Duodenal mucosa (tissue), 2 donors: Measurements from ENCODE around the gene GRAMD4.

Source experiments
- H3K27ac ChIP-seq: one replicate; pipeline ENCODE4 v1.7.0; 2013; ENCODE audit warnings: low read depth, low read length
- H3K27me3 ChIP-seq, 2 donors: one replicate each; pipeline ENCODE4 v1.7.0; 2013; ENCODE audit warnings: low read length in 2 of 2, control low read depth in 1 of 2; ENCODE audit not compliant: insufficient read depth in 2 of 2, control insufficient read depth in 1 of 2
- H3K36me3 ChIP-seq, 2 donors: one replicate each; pipeline ENCODE4 v1.7.0; 2013; ENCODE audit warnings: low read length in 2 of 2, control low read depth in 1 of 2; ENCODE audit not compliant: insufficient read depth in 2 of 2, control insufficient read depth in 1 of 2
- H3K4me1 ChIP-seq, 2 donors: one replicate each; pipeline ENCODE4 v1.7.0; 2013; ENCODE audit warnings: low read length in 2 of 2, control low read depth in 1 of 2; ENCODE audit not compliant: insufficient read depth in 2 of 2, control insufficient read depth in 1 of 2
- H3K4me3 ChIP-seq, 2 donors: one replicate each; pipeline ENCODE4 v1.7.0; 2013; ENCODE audit warnings: low read length in 2 of 2, low read depth in 1 of 2
- H3K9ac ChIP-seq, 2 donors: one replicate each; pipeline ENCODE4 v1.7.0; 2013; ENCODE audit warnings: low read length in 2 of 2, low read depth in 1 of 2
- H3K9me3 ChIP-seq, 2 donors: one replicate each; pipeline ENCODE4 v1.7.0; 2013; ENCODE audit warnings: low read length in 2 of 2, control low read depth in 1 of 2; ENCODE audit not compliant: control insufficient read depth in 1 of 2

GRAMD4 gene

DNA sequence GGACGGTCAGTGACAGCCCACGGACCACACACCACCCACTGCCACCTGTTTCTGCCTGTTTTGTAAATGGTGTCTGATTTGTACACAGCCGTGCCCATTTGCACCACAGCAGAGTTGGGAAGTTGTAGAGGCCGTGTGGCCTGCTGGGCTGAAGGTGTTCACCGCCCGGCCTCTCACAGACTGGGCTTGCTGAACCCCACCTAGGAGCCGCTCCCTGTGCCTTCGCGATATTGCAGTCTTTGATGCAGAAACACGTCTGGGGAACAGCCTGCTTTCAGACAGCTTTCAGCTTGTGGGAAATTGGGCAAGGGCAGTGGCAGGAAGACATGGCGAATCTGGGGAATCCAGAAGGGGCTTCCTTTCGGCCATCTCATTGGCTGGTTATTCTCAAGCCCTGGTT, 9.8 kb upstream of the GRAMD4 start:
- Histone ChIP-seq H3K9ac (peak overlapping the region in 1 of 2 donors; percentile 11), H3K4me1 (peaks cover 33 to 43% of the 10 kb centered on the region in 2 donors), H3K36me3 (no peaks in the 10 kb centered on the region), H3K9me3 (no peaks in the 10 kb centered on the region), H3K27me3 (no peaks in the 10 kb centered on the region), H3K27ac (no peak overlapping the region), H3K4me3 (no peak overlapping the region)

DNA sequence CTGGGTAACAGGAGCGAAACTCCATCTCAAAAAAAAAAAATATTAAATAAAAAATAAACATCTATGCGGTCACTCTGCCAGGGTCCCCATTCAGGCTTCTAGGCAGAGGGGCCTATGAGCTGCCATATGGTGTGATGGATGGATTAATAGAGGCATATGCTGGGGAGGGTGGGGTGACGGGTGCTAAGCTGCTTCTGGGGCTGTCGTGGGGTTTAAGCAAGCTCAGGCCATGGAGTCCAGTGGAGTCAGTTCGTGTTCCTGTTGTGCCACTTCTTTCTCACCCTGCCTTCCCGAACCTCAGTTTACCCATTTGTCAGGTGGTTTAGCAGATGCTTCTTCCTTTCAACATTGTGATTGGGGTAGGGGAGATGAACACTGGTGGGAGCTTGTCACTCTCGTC, 9.0 kb upstream of the GRAMD4 start:
- Histone ChIP-seq H3K27me3 (no peaks in the 10 kb centered on the region), H3K4me1 (peaks cover 33 to 43% of the 10 kb centered on the region in 2 donors), H3K9ac (no peak overlapping the region)

DNA sequence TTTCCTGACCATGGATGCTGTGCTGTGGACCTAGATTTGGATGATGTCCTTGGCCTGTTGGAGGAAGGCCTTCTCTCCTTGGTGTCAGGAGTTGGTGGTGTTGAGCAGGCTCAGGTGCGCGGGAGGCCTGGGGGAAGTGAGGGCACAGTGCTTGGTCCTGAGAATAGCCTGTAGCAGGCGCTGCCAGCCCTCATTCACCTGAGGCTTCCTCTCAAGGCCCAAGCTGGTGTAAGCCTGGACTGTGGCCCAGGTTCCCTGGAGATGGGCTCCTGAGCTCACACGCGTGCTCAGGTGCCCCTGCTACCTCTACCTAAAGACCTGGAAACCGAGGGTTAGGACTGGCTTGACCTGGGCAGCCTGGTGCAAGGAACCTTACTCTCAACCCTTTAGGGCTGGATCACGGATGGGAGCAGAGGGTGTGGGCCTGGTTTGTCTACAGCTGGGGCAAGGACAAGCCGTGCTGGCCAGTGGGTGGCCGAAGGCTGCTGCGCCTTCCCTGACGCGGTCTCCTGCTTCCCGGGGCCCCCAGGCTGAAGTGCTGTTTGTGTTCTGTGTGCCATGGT, 7.8 kb upstream of the GRAMD4 start:
- Histone ChIP-seq H3K27me3 (no peaks in the 10 kb centered on the region), H3K4me3 (peak overlapping the region; percentile 53 to 56), H3K4me1 (peaks cover 39 to 43% of the 10 kb centered on the region in 2 donors), H3K9ac (peak overlapping the region; percentile 51 to 55), H3K36me3 (no peaks in the 10 kb centered on the region), H3K27ac (no peak overlapping the region), H3K9me3 (no peaks in the 10 kb centered on the region)

More for the DNA sequence above, 9.0 kb upstream of the GRAMD4 start:
- Histone ChIP-seq H3K9me3 (no peaks in the 10 kb centered on the region), H3K27ac (no peak overlapping the region), H3K36me3 (no peaks in the 10 kb centered on the region), H3K4me3 (no peak overlapping the region)

DNA sequence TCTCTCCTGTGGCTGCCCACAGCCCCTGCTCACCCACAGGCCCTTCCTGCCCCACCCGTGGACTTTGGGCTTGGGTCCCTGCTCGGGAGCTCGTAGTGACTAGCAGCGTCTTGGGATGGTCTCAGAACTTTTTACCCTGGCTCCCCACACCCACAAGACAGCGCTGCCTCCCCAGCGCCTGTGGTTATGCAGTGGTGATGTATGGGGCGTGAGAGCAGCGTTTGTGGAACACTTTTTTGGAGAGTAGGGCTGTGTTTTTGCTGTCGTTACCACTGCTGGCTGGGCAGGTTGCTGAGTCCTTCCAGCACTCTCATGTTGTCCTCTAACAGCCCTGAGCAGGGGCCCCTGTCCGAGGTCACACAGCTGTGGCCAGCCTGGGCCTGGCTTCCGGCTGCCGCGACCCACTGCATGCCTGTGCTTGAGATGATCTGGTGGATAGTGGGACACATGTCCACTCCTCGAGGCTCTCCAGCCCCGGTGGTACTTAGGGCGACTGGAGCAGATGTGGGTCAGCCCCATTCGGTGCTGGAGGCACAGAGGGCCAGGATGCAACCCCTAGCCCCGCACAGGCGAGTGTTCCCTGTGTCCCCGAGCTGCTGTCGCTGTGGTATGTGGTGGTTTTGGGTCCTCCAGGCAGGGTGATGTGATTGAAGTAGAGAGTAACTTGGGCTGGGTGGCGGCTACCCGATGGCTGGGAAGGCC, 7.1 kb upstream of the GRAMD4 start:
- peaks cover 41 to 43% of the 10 kb centered on the region in 2 donors for H3K4me1 ChIP-seq
- H3K27ac ChIP-seq, result peak overlapping the region; percentile 44
- H3K36me3 ChIP-seq, result no peaks in the 10 kb centered on the region
- H3K9ac ChIP-seq, result peak overlapping the region; percentile 51 to 55
- peak overlapping the region; percentile 53 to 56 for H3K4me3 ChIP-seq
- H3K27me3 ChIP-seq, result no peaks in the 10 kb centered on the region
- H3K9me3 ChIP-seq, result no peaks in the 10 kb centered on the region

DNA sequence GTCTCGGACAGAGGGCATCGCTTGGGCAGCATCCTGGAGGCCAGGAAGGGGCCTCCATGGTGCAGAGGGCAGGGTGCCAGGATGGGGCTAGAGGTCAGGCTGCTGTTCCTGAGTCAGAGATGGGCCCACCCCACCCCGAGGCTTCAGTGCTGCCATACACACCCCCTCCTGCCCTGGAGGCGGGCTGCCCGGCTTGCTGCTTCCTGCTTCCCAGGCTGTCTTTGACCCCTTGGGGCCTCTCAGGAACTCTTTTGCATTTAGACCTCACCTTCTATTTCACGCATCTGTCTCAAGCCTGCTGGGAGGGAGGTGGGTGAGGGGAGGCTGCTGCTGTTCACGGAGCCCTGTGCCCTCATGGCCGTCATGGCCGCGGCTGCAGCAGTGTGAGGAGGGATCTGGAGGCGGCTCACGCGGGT, 6.6 kb upstream of the GRAMD4 start:
- Histone ChIP-seq H3K9me3 (no peaks in the 10 kb centered on the region), H3K27me3 (no peaks in the 10 kb centered on the region), H3K27ac (no peak overlapping the region), H3K4me3 (peak overlapping the region; percentile 53 to 56), H3K4me1 (peaks cover 41 to 43% of the 10 kb centered on the region in 2 donors), H3K36me3 (no peaks in the 10 kb centered on the region), H3K9ac (peak overlapping the region; percentile 51 to 55)

DNA sequence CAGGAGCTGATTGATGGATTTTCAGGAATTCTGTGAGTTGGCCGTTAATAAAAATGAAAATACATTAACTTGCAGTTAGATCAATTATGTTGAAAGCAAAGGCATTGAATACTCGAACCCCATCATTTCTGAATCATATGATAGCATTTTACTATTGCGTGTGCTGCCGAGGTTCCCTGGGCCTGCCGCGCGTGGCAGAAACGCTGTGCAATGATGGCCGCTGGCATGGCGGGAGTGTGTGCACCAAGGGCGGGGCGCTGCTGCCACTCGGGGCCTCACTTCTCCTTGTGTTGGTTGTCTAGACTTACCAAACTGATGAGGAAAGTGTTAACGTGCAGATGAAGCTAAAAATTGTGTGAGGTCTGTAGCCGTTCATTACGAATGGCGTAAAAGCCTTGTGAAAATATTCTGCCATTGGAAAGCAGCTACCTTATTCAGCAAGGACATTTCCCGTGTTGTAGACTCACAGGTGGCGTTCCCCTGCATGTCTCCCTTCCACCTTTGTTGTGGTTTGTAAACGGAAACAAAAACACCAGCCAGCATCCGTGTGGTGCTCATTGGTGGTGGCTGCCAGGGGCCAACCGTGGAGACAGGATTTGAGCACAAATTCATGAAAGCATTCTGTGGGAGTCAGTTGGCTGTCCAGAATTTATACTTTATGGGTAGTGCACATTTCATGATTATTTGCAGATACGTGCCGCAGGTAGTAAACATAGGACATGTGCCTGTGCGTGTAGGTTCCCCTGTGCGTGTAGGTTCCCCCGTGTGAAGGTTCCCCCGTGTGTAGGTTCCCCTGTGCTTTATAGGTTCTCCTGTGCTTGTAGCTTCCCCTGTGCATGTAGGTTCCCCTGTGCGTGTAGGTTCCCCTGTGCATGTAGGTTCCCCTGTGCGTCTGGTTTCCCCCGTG, 5.9 kb upstream of the GRAMD4 start:
- Histone ChIP-seq H3K4me3 (peak overlapping the region; percentile 53 to 56), H3K27me3 (no peaks in the 10 kb centered on the region), H3K36me3 (peaks cover 0 to 5% of the 10 kb centered on the region in 2 donors), H3K4me1 (peaks cover 43 to 46% of the 10 kb centered on the region in 2 donors), H3K27ac (no peak overlapping the region), H3K9ac (peak overlapping the region; percentile 51 to 55), H3K9me3 (no peaks in the 10 kb centered on the region)

DNA sequence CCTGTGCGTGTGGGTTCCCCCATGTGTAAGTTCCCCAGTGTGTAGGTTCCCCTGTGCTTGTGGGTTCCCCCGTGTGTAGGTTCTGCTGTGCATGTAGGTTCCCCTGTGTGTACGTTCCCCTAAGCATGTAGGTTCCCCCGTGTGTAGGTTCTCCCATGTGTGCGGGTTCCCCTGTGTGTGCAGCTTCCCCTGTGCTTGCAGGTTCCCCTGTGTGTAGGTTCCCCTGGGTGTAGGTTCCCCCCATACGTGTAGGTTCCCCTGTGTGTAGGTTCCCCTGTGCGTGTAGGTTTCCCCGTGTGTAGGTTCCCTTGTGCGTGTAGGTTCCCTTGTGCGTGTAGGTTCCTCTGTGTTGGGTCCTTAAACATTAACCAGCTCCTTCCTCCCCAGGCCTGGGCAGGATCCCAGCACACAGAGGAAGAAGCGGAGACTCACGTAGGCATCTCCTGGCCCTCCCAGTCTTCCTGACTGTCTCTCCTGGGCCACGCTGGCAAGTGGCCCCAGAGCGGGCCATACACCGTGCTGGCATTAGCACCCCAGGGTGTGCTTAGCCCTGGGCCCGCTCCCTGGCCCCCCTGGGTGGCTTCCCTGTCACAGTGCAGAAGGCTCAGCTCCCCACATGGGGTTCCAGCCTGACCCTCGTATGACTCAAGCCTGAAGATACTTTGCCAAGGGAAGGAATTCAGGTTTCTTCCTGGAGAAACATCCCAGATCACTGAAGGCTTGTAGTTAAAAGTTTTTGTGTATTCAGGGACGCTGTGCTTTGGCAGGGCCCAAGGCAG, 2.8 kb upstream of the GRAMD4 start:
- Histone ChIP-seq H3K9me3 (no peaks in the 10 kb centered on the region), H3K4me1 (peaks cover 39 to 40% of the 10 kb centered on the region in 2 donors), H3K27me3 (no peaks in the 10 kb centered on the region), H3K36me3 (peaks cover 0 to 6% of the 10 kb centered on the region in 2 donors), H3K4me3 (no peak overlapping the region), H3K9ac (no peak overlapping the region), H3K27ac (no peak overlapping the region)

DNA sequence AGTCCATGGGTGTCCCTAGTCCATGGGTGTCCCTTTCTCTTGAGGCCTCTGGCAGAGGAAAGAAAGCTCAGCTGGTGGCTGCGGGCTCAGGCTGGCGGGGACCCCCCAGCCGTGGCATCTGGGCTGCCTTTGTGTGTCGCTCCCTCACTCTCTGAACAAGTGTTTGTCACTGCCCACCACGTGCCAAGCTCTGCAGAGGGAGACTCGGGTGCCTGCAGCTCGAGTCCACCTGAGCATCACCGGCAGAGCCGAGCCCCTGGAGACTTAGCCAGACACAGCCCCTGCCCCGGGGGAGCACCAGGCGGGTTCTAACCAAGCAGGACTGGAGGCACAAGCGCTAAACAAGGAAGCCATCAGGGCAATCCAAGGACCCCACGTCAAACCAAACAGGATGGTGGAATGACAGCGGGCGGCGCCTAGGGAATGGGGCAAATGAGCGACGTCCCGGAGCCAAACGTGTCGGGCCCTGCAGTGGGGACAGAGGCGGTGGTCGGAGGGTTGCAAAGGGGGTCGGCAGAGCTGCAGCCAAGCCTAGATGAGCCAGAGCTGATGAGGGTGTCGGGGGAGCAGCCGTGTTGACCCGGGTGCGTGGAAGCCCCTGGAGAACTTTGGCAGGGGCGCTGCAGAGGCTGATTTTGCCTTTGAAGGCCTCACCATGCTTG, 2.1 kb upstream of the GRAMD4 start:
- Histone ChIP-seq H3K27me3 (no peaks in the 10 kb centered on the region), H3K9me3 (no peaks in the 10 kb centered on the region), H3K36me3 (peaks cover 0 to 6% of the 10 kb centered on the region in 2 donors), H3K27ac (no peak overlapping the region), H3K4me1 (peaks cover 32 to 33% of the 10 kb centered on the region in 2 donors), H3K9ac (no peak overlapping the region), H3K4me3 (no peak overlapping the region)

DNA sequence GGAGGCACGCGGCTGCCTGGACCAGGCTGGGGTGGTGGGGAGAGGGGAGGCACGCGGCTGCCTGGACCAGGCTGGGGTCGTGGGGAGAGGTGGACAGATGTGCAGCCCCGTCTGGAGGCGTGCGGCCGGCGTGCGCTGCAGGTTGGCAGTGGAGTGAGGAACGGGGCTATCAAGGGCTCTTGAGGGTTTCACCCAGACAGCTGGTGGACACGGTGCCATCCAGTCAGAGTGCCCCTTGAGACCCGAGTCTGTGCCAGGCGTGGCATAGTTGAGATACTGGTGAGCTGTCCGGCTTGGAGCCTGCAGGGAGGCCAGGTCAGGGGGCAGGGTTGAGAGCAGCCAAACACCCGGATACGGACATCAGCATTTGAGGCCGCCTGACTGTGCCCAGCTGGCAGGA, 1.5 kb upstream of the GRAMD4 start:
- Histone ChIP-seq H3K36me3 (peaks cover 0 to 6% of the 10 kb centered on the region in 2 donors), H3K9me3 (no peaks in the 10 kb centered on the region), H3K27me3 (no peaks in the 10 kb centered on the region), H3K4me3 (no peak overlapping the region), H3K27ac (no peak overlapping the region), H3K9ac (no peak overlapping the region), H3K4me1 (peaks cover 26 to 27% of the 10 kb centered on the region in 2 donors)
